Measurements from ENCODE around the gene NAA10.

NAA10 gene

DNA sequence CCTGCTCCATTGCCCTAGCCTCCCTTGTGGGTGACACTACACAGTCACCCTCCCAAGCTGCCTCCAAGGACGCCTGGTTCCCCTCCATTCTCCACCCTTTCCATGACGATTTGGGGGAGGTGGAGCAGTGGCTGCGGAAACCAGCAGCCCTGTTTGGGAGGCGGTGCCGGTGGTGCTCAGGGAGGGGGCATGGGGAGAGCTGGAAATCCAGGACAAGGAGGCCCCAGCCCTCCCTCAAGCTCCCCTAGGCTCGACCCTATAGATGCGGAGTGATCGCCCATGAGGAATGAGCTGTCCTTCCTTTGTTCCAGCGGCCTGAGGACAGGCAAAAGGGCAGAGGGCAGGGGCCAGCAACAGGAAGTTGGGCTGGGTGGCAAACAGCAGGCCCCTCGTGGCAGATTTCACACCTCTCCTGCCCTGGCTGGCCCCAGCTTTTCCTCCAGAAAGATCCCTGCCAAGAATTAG, 13.2 kb upstream of the NAA10 start:
- DNase-seq = no peak

DNA sequence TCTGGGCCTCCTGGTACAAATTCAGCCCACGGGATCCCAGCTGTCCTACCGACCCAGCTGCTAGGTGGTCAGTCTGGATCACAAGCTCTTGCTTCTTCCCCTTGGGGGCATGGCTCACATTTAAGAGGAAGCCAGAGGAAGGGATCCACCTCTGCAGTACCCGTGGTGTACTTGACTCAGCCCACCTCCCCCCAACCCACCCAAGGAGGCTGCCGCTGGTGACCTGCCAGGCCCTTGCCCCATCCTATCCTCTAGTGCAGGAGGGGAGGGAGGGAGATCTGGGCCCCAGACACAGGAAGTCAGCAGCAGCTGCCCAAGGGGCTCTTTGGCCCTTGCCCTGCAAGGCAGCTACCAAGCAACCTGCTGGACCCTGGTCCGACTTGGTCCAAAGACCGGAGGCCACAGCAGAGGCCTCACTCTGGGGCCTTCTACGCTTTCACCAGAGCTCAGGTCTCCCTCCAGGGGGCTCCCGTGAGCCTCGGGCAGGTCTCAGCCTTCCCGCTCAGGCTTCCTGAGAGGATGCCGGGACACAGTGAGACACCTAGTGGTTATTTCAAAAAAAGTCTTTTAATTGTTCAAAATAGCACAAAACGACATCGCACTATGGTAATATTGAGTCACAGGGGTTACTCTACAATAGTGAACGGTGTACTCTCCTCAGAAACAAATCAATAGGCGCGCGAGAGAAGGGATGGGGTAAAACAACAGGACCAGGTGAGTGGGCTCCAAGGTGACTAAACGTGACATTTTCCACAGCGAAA, 12.4 kb upstream of the NAA10 start:
- peak; percentile 90 for DNase-seq

DNA sequence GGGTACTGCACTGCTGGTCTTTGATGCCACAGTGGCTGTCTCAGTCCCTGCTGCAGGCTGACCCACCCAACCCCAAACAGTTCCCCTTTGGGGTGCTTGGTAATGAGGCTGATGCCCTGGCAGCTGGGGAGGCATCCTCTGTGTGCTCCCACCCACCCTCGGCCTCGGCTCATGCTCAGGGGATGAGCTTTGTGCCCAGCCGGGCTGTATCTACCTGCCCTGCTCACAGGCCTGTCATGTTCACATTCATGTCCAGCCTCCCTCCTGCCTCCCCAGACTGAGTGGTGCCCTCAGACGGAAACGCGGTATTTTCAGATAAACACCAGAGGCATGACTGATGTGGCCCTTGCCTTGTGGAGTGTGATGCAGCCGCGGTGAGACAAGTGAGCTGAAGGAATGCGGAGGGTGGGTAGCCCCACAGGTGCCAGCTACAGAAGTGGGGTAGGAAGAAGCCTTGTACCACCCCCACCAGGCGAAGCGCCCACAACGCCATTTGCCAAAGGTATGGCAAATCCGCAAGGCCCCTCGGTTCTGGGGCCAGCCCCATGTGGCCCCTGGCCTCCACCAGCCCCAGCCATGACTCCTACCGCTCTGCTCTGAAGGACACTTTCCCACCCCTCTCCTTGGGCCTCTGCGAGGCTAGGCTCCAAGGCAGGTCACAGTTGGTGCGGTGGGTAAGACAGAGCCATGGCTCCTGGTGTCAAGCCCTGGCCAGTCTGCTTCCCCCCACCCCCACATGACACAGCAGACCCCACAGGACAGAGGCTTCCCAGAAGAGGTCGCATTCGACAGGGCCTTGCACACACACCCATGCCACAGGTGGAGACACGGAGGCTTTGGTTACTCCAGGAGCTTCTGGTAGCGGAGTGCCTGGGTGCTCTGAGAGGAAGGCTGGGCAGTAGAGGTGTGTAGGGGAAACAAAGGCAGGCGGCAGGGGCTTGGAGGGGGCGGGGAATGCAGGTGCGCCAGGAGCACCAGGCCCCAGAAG, 11.4 kb upstream of the NAA10 start:
- no peak for DNase-seq

DNA sequence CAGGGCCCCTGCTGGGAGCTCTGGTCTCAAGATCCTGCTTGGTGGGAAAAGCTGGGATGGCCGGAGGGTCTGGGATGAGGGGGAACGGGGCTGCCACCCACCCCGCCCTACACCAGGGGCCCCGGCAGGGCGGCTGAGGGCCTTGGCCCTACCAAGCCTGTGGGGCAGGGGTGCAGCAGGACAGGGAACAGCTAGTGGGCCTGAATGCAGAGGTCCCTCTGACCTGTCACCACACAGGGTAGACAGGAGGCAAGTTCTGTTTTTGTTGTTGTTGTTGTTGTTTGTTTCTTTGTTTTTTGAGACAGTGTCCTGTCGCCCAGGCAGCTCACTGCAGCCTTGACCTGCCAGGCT, 9.9 kb upstream of the NAA10 start:
- DNase-seq = no peak

DNA sequence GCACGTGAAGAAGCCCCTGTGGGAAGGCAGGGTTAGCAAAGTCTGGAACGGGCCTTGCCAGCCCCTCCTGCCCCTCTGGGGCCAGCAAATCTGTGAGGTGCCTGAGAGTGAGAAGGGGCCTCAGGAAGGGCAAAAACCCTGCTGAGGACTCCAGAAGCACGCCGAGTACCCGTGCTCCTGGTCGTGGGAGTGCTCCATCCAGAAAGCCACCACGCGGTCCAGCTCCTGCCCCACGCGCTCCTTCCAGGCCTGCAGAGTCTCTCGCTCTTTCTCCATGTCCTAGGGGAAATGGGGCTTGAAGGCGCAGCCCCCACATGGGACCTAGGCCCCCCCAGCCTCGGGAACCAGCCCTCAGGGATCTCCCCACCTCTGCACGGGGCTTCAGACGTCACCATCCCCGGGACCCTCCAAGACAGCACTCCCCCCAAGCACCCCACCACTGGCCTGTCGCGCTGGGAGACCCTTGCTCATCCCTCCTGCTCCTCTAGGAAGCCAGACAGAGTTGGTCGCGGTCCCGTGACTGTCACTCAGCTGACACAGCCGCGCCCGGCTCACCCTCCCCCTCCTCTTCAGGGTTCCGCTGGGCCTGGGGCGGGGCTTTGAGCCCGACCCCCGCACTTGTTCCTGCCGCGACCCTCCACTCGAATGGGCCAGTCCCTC, 9.4 kb upstream of the NAA10 start, which contains the start of gene RENBP:
Gene RENBP (minus strand): TSS at position 504 of the 660 bp plus-strand sequence. CDS start 33 bp downstream, at position 471.
- DNase-seq = peak; percentile 52

GRCh38 chrX:153941336-153942252, 6.8 kb upstream of the NAA10 start:
- no peak for DNase-seq

DNA sequence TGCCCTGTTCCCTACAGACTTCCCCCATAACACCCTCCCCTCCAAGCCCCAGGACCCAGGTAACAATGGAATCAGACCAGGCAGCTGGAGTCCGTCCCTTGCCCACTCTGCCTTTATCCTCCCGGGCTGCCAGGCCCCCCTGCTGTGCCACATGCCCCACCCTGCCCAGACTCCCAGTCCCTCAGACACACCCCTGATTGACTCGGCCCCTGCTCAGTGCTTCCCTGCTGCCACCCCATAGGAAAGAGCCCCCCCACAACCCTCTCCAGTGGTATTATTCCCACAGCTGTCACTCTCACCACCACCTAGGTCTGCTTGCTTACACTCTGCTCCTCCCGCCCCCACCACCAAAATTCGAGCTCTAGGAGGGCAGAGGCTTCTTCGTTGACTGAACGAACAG, 4.7 kb upstream of the NAA10 start:
- no peak for DNase-seq

- no peak for DNase-seq
These were observed 3.5 kb upstream of the NAA10 start for GRCh38 chrX:153938226-153938786.

GRCh38 chrX:153937056-153937455, 2.2 kb upstream of the NAA10 start:
- no peak for DNase-seq

DNA sequence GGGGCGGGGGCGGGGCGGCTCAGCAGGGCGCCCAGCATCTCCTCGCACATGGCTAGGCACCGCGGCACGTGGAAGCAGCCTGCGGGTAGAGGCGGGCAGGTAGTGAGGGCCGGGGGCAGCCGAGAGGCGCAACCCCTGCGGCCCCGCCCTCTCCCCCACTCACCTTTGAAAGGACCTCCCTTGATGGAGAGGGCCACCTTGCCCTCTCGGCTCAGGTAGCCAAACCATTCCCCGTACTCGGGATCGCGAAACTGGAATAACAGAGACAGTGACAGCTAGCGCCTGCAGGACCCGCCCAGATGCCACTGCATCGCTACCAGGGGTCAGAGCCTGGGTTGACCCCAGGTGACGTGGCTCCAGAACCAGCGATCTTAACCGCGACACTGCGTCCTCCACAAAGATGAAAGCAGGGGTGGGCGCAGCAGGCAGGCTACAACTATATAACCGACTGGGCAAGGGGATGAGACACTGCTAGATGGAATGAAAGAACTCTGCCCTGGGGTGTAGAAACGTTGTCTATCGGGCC, 552 bp upstream of the NAA10 start:
- no peak for DNase-seq

- no peak for DNase-seq
These were observed 582 bp downstream of the NAA10 start for GRCh38 chrX:153934148-153934761.

DNA sequence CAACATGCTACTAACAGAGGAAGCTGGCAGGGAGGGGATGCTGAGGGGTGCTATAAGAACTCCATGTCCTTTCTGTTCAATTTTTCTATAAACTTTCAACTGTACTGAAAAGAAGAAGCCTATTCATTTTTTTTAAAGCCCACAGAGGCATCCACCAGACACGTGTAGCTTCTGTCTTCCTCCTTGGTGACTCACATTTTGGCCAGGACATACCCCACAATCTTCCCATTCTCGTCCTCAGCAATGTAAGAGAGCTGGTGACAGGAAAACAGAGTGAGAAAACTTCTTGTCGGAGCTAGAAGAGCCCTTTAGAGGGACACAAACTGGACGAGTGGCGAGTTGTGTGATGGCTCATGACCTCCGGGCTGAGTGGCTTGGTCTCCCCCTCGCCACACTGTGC, 1.1 kb downstream of the NAA10 start:
- no peak for DNase-seq

- no peak for DNase-seq
These were observed 2.5 kb downstream of the NAA10 start for GRCh38 chrX:153932220-153932915.

GRCh38 chrX:153931748-153932147, 3.1 kb downstream of the NAA10 start:
- no peak for DNase-seq

GRCh38 chrX:153931151-153931550, 3.7 kb downstream of the NAA10 start:
- DNase-seq = no peak

- DNase-seq = no peak
These were observed 4.6 kb downstream of the NAA10 start for GRCh38 chrX:153930011-153930910.

DNA sequence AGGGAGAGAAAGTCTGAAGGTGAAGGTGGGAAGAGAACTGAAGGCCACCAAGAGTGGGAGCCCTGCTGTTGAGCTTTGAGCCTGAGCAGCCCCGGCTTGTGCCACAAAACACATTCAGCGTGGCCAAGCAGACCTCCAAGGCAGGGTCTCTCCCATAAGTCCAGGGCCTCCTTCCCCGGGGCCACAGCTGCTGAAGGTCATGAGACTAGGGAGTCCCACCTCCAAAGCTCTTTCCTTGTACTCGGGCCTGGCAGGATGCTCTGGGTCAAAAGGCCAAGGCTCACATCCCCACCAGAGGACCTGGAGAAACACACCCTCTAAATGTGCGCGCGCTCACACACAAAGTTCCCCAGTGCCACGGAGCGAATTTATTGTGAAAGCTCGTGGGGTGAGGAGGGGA, 5.3 kb downstream of the NAA10 start:
- DNase-seq = no peak

DNA sequence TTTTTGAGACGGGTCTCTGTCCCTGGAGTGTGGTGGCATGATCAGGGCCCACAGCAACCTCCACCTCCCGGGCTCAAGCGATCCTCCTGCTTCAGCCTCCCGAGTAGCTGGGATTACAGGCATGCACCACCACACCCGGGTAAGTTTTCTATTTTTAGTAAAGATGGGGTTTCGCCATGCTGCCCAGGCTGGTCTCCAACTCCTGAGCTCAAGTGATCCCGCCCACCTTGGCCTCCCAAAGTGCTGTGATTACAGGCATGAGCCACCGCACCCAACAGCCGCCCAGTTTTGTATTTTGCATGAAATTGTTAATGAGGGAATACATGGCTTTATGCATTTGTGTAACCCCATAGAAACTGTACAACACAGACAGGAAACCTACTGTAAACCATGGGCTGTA, 6.0 kb downstream of the NAA10 start:
- DNase-seq = no peak

All from NCI-H1436 (cell line).